H1 (cell line): ENCODE data around the gene KIF1C. TPM values are rescaled to one million over a fixed set of nuclear protein-coding genes. Genes with fewer than 3 reads are reported as not detected.
A peak's percentile ranks its signal among the peaks of the same experiment; 100 is the strongest.

Experiments
- CTCF ChIA-PET: fragments of 300-600 bp; sonication (Branson Sonifier 250); formaldehyde crosslinking; loops from one replicate; lab custom pipeline; 2021; ENCODE audit not compliant: partially characterized antibody; lab: Charles Lee
- POLR2A ChIA-PET: fragments of 300-600 bp; sonication (Branson Sonifier 250); formaldehyde crosslinking; loops from one replicate; lab custom pipeline; 2021; ENCODE audit warnings: inconsistent platforms; ENCODE audit not compliant: partially characterized antibody; lab: Charles Lee
- DNase-seq, 2 experiments: peaks; one replicate each; pipeline versions ENCODE4 v3.0.0 to v3.0.0-alpha.2; 2010 to 2022; ENCODE audit warnings: low spot score in 2 of 2, low read depth in 1 of 2, mixed read lengths in 1 of 2
- FAIRE-seq: peaks from 2 replicates; lab custom pipeline; 2011; peaks lifted over from hg19 to GRCh38; lab: Jason Lieb, UNC
- H2AFZ ChIP-seq: 2 replicates; pipeline ENCODE4 v1.8.1; 2012; ENCODE audit warnings: low read length, inconsistent platforms
- H2AK5ac ChIP-seq: 2 replicates; pipeline ENCODE4 v1.6.1; 2013; ENCODE audit warnings: low read depth, low read length
- H2BK120ac ChIP-seq: replicated peaks from 2 replicates; pipeline ENCODE3; 2013; ENCODE audit warnings: low read depth, low read length, inconsistent platforms
- H2BK12ac ChIP-seq: 2 replicates; pipeline ENCODE4 v1.6.1; 2013; ENCODE audit warnings: low read depth, low read length
- H2BK15ac ChIP-seq: 2 replicates; pipeline ENCODE4 v1.6.1; 2013; ENCODE audit warnings: low read length
- H2BK20ac ChIP-seq: 2 replicates; pipeline ENCODE4 v1.6.1; 2013; ENCODE audit warnings: low read length
- H2BK5ac ChIP-seq: 2 replicates; pipeline ENCODE4 v1.6.1; 2013; ENCODE audit warnings: low read depth, low read length
- H3K14ac ChIP-seq: 2 replicates; pipeline ENCODE4 v1.6.1; 2013; ENCODE audit warnings: inconsistent platforms; ENCODE audit not compliant: insufficient read length
- H3K18ac ChIP-seq: 2 replicates; pipeline ENCODE4 v1.6.1; 2013; ENCODE audit warnings: low read length; ENCODE audit errors: extremely low read depth
- H3K23ac ChIP-seq: 2 replicates; pipeline ENCODE4 v1.6.1; 2013; ENCODE audit warnings: inconsistent platforms; ENCODE audit not compliant: insufficient read length
- H3K23me2 ChIP-seq: 2 replicates; pipeline ENCODE4 v1.6.1; 2013; ENCODE audit warnings: low read depth, low read length
- H3K27ac ChIP-seq: 2 replicates; pipeline ENCODE4 v1.6.1; 2011; ENCODE audit warnings: low read depth, low read length, inconsistent platforms
- H3K27me3 ChIP-seq, 4 experiments: replicated peaks in 1 of 4; 1 replicate in 1 of 4; 2 replicates in 3 of 4; pipeline versions ENCODE4 v1.6.1 to v1.8.1; 2011 to 2013; ENCODE audit warnings: low read length in 3 of 4, mild to moderate bottlenecking in 3 of 4, inconsistent platforms in 2 of 4, mixed read lengths in 2 of 4, moderate library complexity in 1 of 4; ENCODE audit not compliant: control insufficient read depth in 3 of 4, insufficient read depth in 3 of 4; ENCODE audit errors: extremely low read depth in 1 of 4
- H3K36me3 ChIP-seq, 4 experiments: 2 replicates each; pipeline versions ENCODE4 v1.6.1 to v1.8.1; 2011 to 2013; ENCODE audit warnings: mild to moderate bottlenecking in 4 of 4, low read length in 3 of 4, moderate library complexity in 2 of 4, control low read depth in 1 of 4, inconsistent platforms in 1 of 4; ENCODE audit not compliant: insufficient read depth in 4 of 4, control insufficient read depth in 2 of 4
- H3K4ac ChIP-seq: replicated peaks from 2 replicates; pipeline ENCODE3; 2013; ENCODE audit warnings: low read length, low read depth, mixed read lengths, inconsistent platforms; ENCODE audit not compliant: insufficient read length
- H3K4me1 ChIP-seq, 4 experiments: replicated peaks in 1 of 4; 1 replicate in 1 of 4; 2 replicates in 3 of 4; pipeline versions ENCODE4 v1.6.1 to v1.8.1; 2011 to 2013; ENCODE audit warnings: low read length in 3 of 4, inconsistent platforms in 2 of 4, mixed read lengths in 1 of 4; ENCODE audit not compliant: insufficient read depth in 4 of 4, control insufficient read depth in 3 of 4
- H3K4me2 ChIP-seq, 2 experiments: 2 replicates each; pipeline versions ENCODE4 v1.6.1 to v1.8.1; 2011 to 2013; ENCODE audit warnings: low read depth in 2 of 2, low read length in 2 of 2, control low read depth in 1 of 2, inconsistent platforms in 1 of 2, mild to moderate bottlenecking in 1 of 2; ENCODE audit not compliant: insufficient read depth in 1 of 2
- H3K4me3 ChIP-seq, 4 experiments: fragments of 200-600, 300-600 bp in 1 of 4; sonication (generic), shearing (Covaris generic), sonication (Bioruptor Twin) in 1 of 4; 2 replicates each; pipeline versions ENCODE4 v1.5.1 to v1.8.1; 2011 to 2016; ENCODE audit warnings: low read length in 4 of 4, low read depth in 3 of 4, control low read depth in 2 of 4, inconsistent platforms in 2 of 4, mild to moderate bottlenecking in 2 of 4, mixed read lengths in 1 of 4, moderate library complexity in 1 of 4; ENCODE audit not compliant: insufficient read depth in 2 of 4; ENCODE audit errors: extremely low read depth in 1 of 4
- H3K56ac ChIP-seq: replicated peaks from 2 replicates; pipeline ENCODE3; 2013; ENCODE audit warnings: low read depth, mild to moderate bottlenecking, mixed read lengths, low read length, inconsistent platforms; ENCODE audit not compliant: insufficient read length
- H3K79me1 ChIP-seq: 2 replicates; pipeline ENCODE4 v1.6.1; 2013; ENCODE audit warnings: low read depth, low read length, control low read depth
- H3K79me2 ChIP-seq, 2 experiments: 2 replicates each; pipeline versions ENCODE4 v1.6.1 to v1.8.1; 2012 to 2013; ENCODE audit warnings: low read length in 2 of 2, mild to moderate bottlenecking in 2 of 2, inconsistent platforms in 1 of 2; ENCODE audit not compliant: insufficient read depth in 2 of 2, control insufficient read depth in 1 of 2
- H3K9ac ChIP-seq, 4 experiments: replicated peaks in 1 of 4; 1 replicate in 1 of 4; 2 replicates in 3 of 4; pipeline versions ENCODE4 v1.6.1 to v1.8.1; 2011 to 2013; ENCODE audit warnings: low read depth in 3 of 4, low read length in 3 of 4, control low read depth in 2 of 4, mild to moderate bottlenecking in 2 of 4, moderate library complexity in 2 of 4, inconsistent platforms in 1 of 4; ENCODE audit errors: extremely low read depth in 1 of 4
- H3K9me3 ChIP-seq, 2 experiments: 2 replicates each; pipeline versions ENCODE4 v1.6.1 to v1.8.1; 2012 to 2013; ENCODE audit warnings: mild to moderate bottlenecking in 2 of 2, moderate library complexity in 2 of 2, control low read depth in 1 of 2, inconsistent platforms in 1 of 2, low read depth in 1 of 2, low read length in 1 of 2, mixed read lengths in 1 of 2; ENCODE audit not compliant: insufficient read depth in 2 of 2
- H4K20me1 ChIP-seq, 2 experiments: replicated peaks in 1 of 2; 2 replicates each; pipeline versions ENCODE3 to v1.8.1; 2011 to 2013; ENCODE audit warnings: inconsistent platforms in 2 of 2, low read length in 2 of 2, mild to moderate bottlenecking in 1 of 2; ENCODE audit not compliant: insufficient read depth in 2 of 2, control insufficient read depth in 1 of 2
- H4K5ac ChIP-seq: 2 replicates; pipeline ENCODE4 v1.6.1; 2013; ENCODE audit warnings: low read length, low read depth, mixed read lengths, inconsistent platforms; ENCODE audit not compliant: insufficient read length
- H4K8ac ChIP-seq: 2 replicates; pipeline ENCODE4 v1.8.0; 2013; ENCODE audit warnings: mild to moderate bottlenecking, moderate library complexity, low read length, inconsistent platforms; ENCODE audit not compliant: insufficient read depth; ENCODE audit errors: extremely low read depth
- H4K91ac ChIP-seq: replicated peaks from 2 replicates; pipeline ENCODE3; 2013; ENCODE audit warnings: low read length, mixed read lengths, inconsistent platforms; ENCODE audit not compliant: insufficient read length
- KDM4A ChIP-seq: IDR thresholded peaks from one replicate; pipeline ENCODE4 v1.7.1; 2012; ENCODE audit warnings: low read depth, mild to moderate bottlenecking, moderate library complexity, low read length, inconsistent platforms; ENCODE audit not compliant: severe bottlenecking
- KDM5A ChIP-seq: fragments of 200-600 bp; IDR thresholded peaks from 2 replicates; pipeline ENCODE4 v1.7.1; 2012; ENCODE audit warnings: mild to moderate bottlenecking, low read length, inconsistent platforms, mixed read lengths
- MAFK ChIP-seq: IDR thresholded peaks from 2 replicates; pipeline ENCODE4 v1.6.1; 2012; ENCODE audit warnings: low read depth, mild to moderate bottlenecking, improper control_type of control experiment, low read length
- PHF8 ChIP-seq: fragments of 200-600 bp; sonication (generic); conservative IDR thresholded peaks from 2 replicates; pipeline ENCODE4 v1.7.1; 2012; ENCODE audit warnings: low read depth, mild to moderate bottlenecking, inconsistent platforms, low read length, moderate library complexity
- RAD21 ChIP-seq, 2 experiments: IDR thresholded peaks in 1 of 2; conservative IDR thresholded peaks in 1 of 2; 2 replicates each; pipeline ENCODE4 v1.6.1; 2011; ENCODE audit warnings: low read depth in 2 of 2, low read length in 2 of 2, improper control_type of control experiment in 1 of 2, inconsistent platforms in 1 of 2, mild to moderate bottlenecking in 1 of 2, moderate library complexity in 1 of 2
- SAP30 ChIP-seq: fragments of 300-600 bp; sonication (generic); IDR thresholded peaks from 2 replicates; pipeline ENCODE4 v1.7.1; 2012; ENCODE audit warnings: low read length, moderate library complexity, mild to moderate bottlenecking, inconsistent platforms; ENCODE audit not compliant: insufficient read depth, insufficient replicate concordance
- SIN3A ChIP-seq, 2 experiments: IDR thresholded peaks in 1 of 2; conservative IDR thresholded peaks in 1 of 2; 2 replicates each; pipeline ENCODE4 v1.6.1; 2011 to 2012; ENCODE audit warnings: low read length in 2 of 2, improper control_type of control experiment in 1 of 2, low read depth in 1 of 2, mild to moderate bottlenecking in 1 of 2
- SIX5 ChIP-seq: IDR thresholded peaks from 2 replicates; pipeline ENCODE4 v1.6.1; 2011; ENCODE audit warnings: mild to moderate bottlenecking, low read depth, low read length
- TAF1 ChIP-seq: IDR thresholded peaks from 2 replicates; pipeline ENCODE4 v1.6.1; 2011; ENCODE audit warnings: mild to moderate bottlenecking, low read depth, low read length
- TEAD4 ChIP-seq: IDR thresholded peaks from 2 replicates; pipeline ENCODE4 v1.6.1; 2012; ENCODE audit warnings: low read depth, low read length, inconsistent platforms, mixed read lengths
- WGBS, 2 experiments: shearing (Covaris generic) in 1 of 2; methylation state at CpG; one replicate each; pipeline versions ENCODE4 v1.1.6 to v1.1.7; 2013 to 2015; ENCODE audit warnings: low lambda C conversion rate in 2 of 2, mixed read lengths in 2 of 2, inconsistent platforms in 1 of 2, low coverage in 1 of 2, missing lambda C conversion rate in 1 of 2; ENCODE audit not compliant: insufficient replicate concordance in 2 of 2, insufficient coverage in 1 of 2, insufficient read length in 1 of 2; ENCODE audit errors: extremely low coverage in 1 of 2, missing lambda C conversion rate in 1 of 2; 5-methylcytosine and 5-hydroxymethylcytosine counted together
- polyA plus RNA-seq, 7 experiments: library from polyadenylated mRNA; depleted of rRNA in 3 of 7; stranded (reverse) in 5 of 7; unstranded in 2 of 7; fragments of >200 nt in 5 of 7; fragments of 200-250 nt in 2 of 7; gene quantifications; 1 replicate in 5 of 7; 2 replicates in 1 of 7; 4 replicates in 1 of 7; pipeline versions ENCODE4 v1.2.1 to v1.2.3, GENCODE V29; 2011 to 2013; ENCODE audit warnings: missing spikeins in 2 of 7, mixed read lengths in 2 of 7
- total RNA-seq: library from RNA; stranded (reverse); fragmentation: NEBNext Ultra II Directional; extraction: Animal tissue kit (Norgen Biotek cat#: 25700); gene quantifications from 2 replicates; pipeline ENCODE4 v1.2.1, GENCODE V29; 2021

The KIF1C gene
- total and polyA plus RNA-seq, 2 of the 8 experiments (the other 6 are each of a cell fraction or from before 2014, with no cell fraction given) = 14.3 to 114 TPM

DNA sequence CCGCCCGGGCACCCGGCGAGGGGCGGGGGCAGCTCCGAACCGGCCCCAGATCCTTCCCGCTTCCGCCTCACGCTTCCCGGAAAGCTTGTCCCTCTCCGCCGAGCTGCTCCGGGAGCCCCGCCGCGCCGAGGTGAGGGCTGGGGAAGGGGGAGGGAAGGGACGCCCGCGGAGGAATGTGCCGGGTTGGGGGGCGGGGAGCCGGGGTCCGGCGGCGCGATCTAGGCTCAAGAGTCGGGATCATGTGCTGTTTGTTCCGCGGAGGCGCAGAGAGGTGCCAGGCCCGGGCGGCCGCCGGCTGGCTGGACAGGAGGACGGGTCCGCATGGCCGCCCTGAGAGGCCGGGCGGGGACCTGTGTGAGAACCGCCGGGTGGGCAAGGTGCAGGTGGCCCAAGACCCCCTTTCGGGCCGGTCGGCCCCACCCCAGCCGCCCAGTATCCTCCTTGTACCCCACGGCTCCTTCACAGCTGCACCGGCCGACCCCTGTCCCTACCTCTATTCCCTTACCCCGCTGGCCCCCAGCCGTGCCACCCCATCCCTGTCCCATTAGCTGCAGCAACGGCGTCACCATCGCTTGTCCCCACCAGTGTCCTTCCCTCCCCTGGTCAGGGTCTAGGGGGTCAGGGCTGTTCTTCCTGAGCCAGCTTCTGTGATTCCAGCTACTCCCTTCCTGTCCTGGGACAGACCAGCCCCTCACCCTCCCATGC is 429 bp downstream of the KIF1C start:
- H3K56ac ChIP-seq = peak overlapping the region; percentile 28
- H3K4me1 ChIP-seq = peaks cover 4 to 17% (median 8%) of the 10 kb centered on the region in 4 experiments
- H3K27me3 ChIP-seq = peaks cover 0 to 13% (median 1%) of the 10 kb centered on the region in 4 experiments; a peak in 4 of 7 replicates
- peak overlapping the region; percentile 22; the same call in 1 of the 2 replicates for H4K8ac ChIP-seq
- H3K36me3 ChIP-seq = peaks cover 11 to 22% (median 15%) of the 10 kb centered on the region in 4 experiments; a peak in 7 of 8 replicates
- DNase-seq = peak in 1 of 2 experiments; percentile 85
- H3K4me2 ChIP-seq = peak overlapping the region; percentile 97 to 100
- H3K14ac ChIP-seq = peak overlapping the region; percentile 50
- CTCF ChIA-PET = interaction anchor here (0.8 to 2.2 kb wide), 6 partner anchors 11 to 89 kb away, joined by 3 to 13 read pairs (median 3); partner anchors contain the start of gene CAMTA2
- 0% methylated on average over 20 of the region's 55 CpGs; no CpG with 5 or more reads in 1 of the 2 experiments for WGBS, 2 experiments
- H3K4me3 ChIP-seq = peak overlapping the region; percentile 75 to 80 (median 78)
- no peaks in the 10 kb centered on the region for H3K9me3 ChIP-seq
- peak overlapping the region; percentile 51 to 79 (median 68); a peak in 6 of 7 replicates for H3K9ac ChIP-seq
- no peak overlapping the region for H2BK20ac ChIP-seq
- H2AK5ac ChIP-seq = peak overlapping the region; percentile 65; the same call in 1 of the 2 replicates
- peak overlapping the region; percentile 96 for H3K4ac ChIP-seq
- FAIRE-seq = no peak
- peaks cover 2 to 12% of the 10 kb centered on the region in 2 experiments for H4K20me1 ChIP-seq
- peaks cover 11% of the 10 kb centered on the region for H3K23me2 ChIP-seq
- no peak overlapping the region for H3K23ac ChIP-seq
- POLR2A ChIA-PET = interaction anchor here (0.5 to 4.7 kb wide), 13 partner anchors 10 to 104 kb away, joined by 3 to 36 read pairs (median 4); partner anchors contain the start of genes CAMTA2, PFN1, RNF167 and SLC25A11
- peak overlapping the region; percentile 88; the same call in 1 of the 2 replicates for H2BK15ac ChIP-seq
- H4K91ac ChIP-seq = peak overlapping the region; percentile 75
- H2AFZ ChIP-seq = no peak overlapping the region
- peaks cover 11% of the 10 kb centered on the region for H3K79me1 ChIP-seq
- no peak overlapping the region for H2BK120ac ChIP-seq
- peaks cover 0 to 19% of the 10 kb centered on the region in 2 experiments; a peak in 2 of 4 replicates for H3K79me2 ChIP-seq
- peak overlapping the region; percentile 55 for H3K18ac ChIP-seq
- no peak overlapping the region for H4K5ac ChIP-seq
- 0 out of 2 replicates have a peak overlapping the region, but pooled peaks have one; percentile 78 for H2BK5ac ChIP-seq
- H2BK12ac ChIP-seq = no peak overlapping the region
- H3K27ac ChIP-seq = no peak overlapping the region
- peak in 1 of 2 experiments; percentile 47; a peak in 1 of 4 replicates for TF ChIP-seq SIN3A (conservative IDR thresholded peaks at IDR 0.05 in 1 of 2, IDR thresholded peaks at IDR 0.05 in 1 of 2; ENCODE audit: low read depth in 1 of 2, low read length in 2 of 2)
- TF ChIP-seq SIX5 = no peak
- TF ChIP-seq SAP30 = peak; percentile 32
- TF ChIP-seq KDM4A = peak; percentile 5
- TF ChIP-seq TEAD4 = peak; percentile 65; the same call in 1 of the 2 replicates
- no peak for TF ChIP-seq KDM5A
- TF ChIP-seq TAF1 = 0 out of 2 replicates have a peak, but pooled peaks have one; percentile 12
- no peak for TF ChIP-seq MAFK
- TF ChIP-seq RAD21 (IDR thresholded peaks at IDR 0.05 in 1 of 2, conservative IDR thresholded peaks at IDR 0.05 in 1 of 2; ENCODE audit: low read depth in 2 of 2, low read length in 2 of 2) = no peak
- peak; percentile 23; the same call in 1 of the 2 replicates for TF ChIP-seq PHF8
